GM13977 (cell line): ENCODE data around the gene ADCYAP1R1.

Experiments used
- DNase-seq: peaks from one replicate; pipeline ENCODE4 v3.0.0; 2012; ENCODE audit warnings: low spot score
- in situ Hi-C: fragments of 300-500 bp; cut with MboI; formaldehyde crosslinking; loops from one replicate; pipeline ENCODE4 v1.12.0; 2022; ENCODE audit warnings: low sequenced_read_pairs, low pct_unique_long_range_greater_than_20kb, mixed read lengths, inconsistent platforms; ENCODE audit not compliant: unreplicated experiment
- TF ChIP-seq, protein P1 (sequence below): IDR thresholded peaks from 2 replicates; pipeline ENCODE4 v1.5.1; 2012; ENCODE audit warnings: mild to moderate bottlenecking, control low read depth; ENCODE audit not compliant: insufficient read depth; ENCODE audit errors: extremely low read depth, missing control alignments

ADCYAP1R1 gene

DNA sequence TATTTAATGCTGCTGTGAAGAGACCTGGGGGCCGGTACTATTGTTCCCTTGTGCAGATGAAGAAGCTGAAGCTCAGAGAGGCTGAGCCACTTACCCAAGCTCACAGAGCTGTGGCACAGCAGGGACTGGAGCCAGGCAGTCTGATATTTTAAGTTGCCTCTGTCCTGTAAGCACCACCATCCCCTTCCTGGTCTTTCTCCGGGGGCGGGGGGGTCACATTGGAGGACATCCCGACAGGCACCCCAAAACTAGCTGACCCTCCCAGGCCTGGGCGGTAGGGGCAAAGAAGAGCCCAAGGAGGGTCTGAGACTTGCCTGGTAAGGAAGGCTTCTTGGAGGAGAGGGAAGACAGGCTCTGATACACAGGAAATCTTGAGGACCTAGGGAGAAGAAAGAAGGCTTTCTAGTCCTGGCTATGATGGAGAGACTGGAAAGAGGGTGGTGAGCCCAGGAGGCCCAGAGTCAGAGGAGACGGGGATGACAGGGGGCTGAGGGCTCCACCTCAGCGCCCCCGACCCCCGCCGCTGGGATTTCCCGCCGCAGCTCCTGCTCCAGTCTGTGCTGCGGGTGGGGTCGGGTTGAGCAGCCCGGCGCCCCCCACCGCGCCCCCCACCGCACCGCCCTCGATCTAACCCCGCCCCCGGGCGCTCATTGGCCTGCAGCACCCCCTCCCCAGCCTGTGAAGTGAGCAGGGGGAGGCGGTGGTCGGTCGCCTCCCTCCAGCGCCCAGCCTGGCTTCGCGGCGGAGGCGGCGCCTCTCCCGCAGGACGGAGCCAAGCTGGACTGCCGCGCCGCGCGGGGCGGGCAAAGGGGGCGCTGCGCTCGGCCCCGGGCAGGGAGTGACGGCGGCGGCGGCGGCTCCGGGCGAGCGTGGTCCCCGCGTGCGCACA is at the start of gene ADCYAP1R1:
Gene ADCYAP1R1, plus strand, starts transcription at position 711 of the 889 bp plus-strand sequence. CDS start 10,957 bp downstream, outside the sequence.
- in situ Hi-C loops: no loop called here
- peak; percentile 32 for DNase-seq
- TF ChIP-seq, protein P1, sequence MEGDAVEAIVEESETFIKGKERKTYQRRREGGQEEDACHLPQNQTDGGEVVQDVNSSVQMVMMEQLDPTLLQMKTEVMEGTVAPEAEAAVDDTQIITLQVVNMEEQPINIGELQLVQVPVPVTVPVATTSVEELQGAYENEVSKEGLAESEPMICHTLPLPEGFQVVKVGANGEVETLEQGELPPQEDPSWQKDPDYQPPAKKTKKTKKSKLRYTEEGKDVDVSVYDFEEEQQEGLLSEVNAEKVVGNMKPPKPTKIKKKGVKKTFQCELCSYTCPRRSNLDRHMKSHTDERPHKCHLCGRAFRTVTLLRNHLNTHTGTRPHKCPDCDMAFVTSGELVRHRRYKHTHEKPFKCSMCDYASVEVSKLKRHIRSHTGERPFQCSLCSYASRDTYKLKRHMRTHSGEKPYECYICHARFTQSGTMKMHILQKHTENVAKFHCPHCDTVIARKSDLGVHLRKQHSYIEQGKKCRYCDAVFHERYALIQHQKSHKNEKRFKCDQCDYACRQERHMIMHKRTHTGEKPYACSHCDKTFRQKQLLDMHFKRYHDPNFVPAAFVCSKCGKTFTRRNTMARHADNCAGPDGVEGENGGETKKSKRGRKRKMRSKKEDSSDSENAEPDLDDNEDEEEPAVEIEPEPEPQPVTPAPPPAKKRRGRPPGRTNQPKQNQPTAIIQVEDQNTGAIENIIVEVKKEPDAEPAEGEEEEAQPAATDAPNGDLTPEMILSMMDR: no peak

DNA sequence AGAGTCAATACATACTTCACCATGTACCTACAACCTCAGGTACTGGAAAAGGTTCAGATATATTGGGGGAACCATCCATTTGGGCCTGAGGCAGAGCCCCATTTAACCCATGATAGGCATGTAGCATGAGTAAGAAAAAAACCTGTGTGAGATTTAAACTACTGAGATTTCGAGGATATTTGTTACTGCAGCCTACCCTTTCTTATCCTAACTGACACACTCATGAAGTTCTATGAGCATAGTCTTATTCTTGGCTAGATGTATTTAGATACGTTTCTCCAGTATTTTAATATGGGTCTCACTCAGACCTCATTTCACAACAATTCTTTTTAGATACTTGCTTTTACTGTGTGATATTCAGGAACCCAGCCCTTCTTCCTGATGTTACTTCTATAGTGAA is 49.0 kb upstream of the ADCYAP1R1 start:
- DNase-seq: no peak
- TF ChIP-seq, protein P1: no peak
- in situ Hi-C loops: no loop called here

DNA sequence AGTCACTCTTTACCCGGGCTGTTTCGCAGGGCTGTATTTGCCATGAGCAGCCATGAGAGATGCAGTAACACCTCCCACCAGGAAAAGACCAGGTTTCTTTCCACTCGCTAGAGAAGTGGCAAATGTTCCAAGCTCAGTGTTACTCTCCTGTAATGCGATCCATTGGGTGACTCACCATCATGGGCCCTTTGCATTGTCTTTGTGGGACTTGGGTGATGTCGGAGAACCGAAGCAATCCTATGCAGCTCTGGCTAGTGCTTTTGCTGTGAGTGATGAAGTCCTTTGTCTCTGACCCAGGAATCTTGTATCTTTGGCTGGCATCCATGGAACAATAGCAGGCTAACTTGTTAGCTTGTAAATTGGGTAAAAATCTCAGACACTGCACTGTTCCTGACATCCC is 48.4 kb upstream of the ADCYAP1R1 start:
- DNase-seq: no peak
- TF ChIP-seq, protein P1: no peak
- in situ Hi-C loops: no loop called here

DNA sequence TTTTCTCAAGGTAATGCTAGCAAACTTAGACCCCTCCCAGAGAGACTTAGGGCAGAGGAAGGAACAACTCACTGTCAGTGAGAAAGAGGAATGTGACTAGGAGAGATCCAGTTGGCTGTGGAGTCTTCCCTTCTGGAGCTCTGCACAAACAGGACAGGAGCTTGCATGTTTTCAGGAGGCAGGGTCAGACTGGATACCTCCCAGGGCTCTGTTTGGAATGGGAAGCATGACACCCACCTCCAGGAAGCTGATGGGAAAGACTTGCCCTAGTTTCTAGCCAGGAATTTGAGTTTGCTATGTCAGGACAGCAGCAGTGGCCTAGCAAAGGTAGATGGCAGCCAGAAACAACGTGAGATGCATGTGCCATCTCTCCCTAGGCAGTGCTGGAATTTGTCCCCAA is 47.7 kb upstream of the ADCYAP1R1 start:
- in situ Hi-C loops: no loop called here

DNA sequence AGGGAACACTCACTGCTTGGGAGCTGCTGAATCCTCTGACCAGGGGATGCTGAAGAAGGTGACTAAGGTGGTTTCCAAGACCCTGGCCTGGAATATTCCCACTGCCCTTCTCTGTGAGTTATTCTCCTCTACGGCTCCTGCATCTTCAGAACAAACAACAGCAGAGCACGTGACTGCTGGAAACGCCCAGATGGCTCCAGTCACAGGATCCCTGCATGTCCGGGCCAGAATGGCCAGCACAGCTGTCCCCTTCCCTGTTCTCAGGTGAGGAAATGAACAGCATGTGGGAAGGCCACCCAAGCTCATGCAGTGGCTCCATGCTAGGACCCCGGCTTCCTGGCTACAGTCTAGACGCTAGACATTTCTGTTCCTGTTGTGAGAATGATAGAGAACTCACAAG is 45.3 kb upstream of the ADCYAP1R1 start:
- in situ Hi-C loops: no loop called here
- DNase-seq: no peak
- TF ChIP-seq, protein P1: no peak

More for the DNA sequence above, 47.7 kb upstream of the ADCYAP1R1 start:
- TF ChIP-seq, protein P1: no peak
- no peak for DNase-seq

DNA sequence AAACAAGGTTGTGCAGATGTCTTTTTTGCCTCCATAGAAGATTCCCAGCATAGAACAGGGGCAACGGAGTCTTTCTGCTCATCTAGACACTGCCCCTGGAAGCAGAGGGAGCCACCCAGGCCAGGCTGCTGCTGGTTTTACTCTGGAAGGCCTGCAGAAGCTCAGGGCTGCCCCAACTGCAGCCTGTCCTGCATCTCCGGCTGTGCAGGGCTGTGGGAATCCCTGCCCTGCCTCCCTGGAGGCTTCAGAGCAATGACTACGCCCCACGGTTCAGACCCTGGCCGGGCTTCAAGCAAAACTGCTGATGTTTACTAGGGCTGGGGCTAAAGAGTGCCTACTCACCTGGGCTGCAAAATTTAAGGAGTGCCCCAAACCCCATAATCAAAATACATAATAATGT is 44.5 kb upstream of the ADCYAP1R1 start:
- no peak for DNase-seq
- TF ChIP-seq, protein P1: no peak
- in situ Hi-C loops: no loop called here

DNA sequence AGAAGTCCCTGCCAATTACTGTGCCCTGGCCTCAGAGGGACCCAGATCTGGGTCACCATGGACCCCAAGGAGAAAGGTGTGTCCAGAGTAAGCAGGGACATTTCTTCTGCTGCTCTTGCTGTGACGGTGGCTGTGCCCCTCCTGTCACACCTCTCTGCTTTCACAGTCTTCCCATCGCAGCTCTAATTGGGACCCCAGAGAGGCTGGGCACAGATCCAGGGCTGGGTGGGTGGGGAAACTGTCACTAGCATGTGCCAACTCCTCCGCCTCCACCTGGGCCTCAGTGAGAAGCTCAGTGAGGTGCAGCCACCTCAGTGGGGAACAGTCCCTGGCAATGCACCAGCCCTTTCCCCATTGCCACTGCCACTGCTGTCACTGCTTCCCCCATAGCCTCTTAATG is 37.3 kb upstream of the ADCYAP1R1 start:
- in situ Hi-C loops: no loop called here
- no peak for DNase-seq
- TF ChIP-seq, protein P1: no peak
